Nephron (organoid): ENCODE measurements around the gene ST8SIA1.

ENCODE experiments used
- H3K27ac Mint-ChIP-seq, 3 experiments: 2 replicates each; pipeline ENCODE4 v1.8.0; 2020; ENCODE audit warnings: mixed read lengths in 3 of 3, mild to moderate bottlenecking in 2 of 3, moderate library complexity in 1 of 3
- H3K27me3 Mint-ChIP-seq: 2 replicates; pipeline ENCODE4 v1.8.0; 2021; ENCODE audit warnings: low read depth, mild to moderate bottlenecking, moderate library complexity, mixed read lengths
- H3K36me3 Mint-ChIP-seq: 2 replicates; pipeline ENCODE4 v1.8.0; 2020; ENCODE audit warnings: low read depth, mixed read lengths
- H3K4me1 Mint-ChIP-seq: 2 replicates; pipeline ENCODE4 v1.8.0; 2020; ENCODE audit warnings: mixed read lengths
- H3K4me3 Mint-ChIP-seq, 3 experiments: 2 replicates each; pipeline ENCODE4 v1.8.0; 2020; ENCODE audit warnings: mild to moderate bottlenecking in 3 of 3, mixed read lengths in 3 of 3, moderate library complexity in 2 of 3
- H3K9me3 Mint-ChIP-seq: 2 replicates; pipeline ENCODE4 v1.8.0; 2020; ENCODE audit warnings: mixed read lengths
- CTCF ChIP-seq, 3 experiments: fragments of 200-600 bp; sonication (generic); IDR thresholded peaks; one replicate each; pipeline ENCODE4 v1.5.0; 2021; ENCODE audit warnings: antibody characterized with exemption in 3 of 3; ENCODE audit not compliant: unreplicated experiment in 3 of 3

Gene ST8SIA1

GRCh38 chr12:22299294-22299912 lies 35.1 kb downstream of the ST8SIA1 start:
- Mint-ChIP-seq H3K36me3 (peaks cover 28% of the 10 kb centered on the region), H3K9me3 (peaks cover 37% of the 10 kb centered on the region), H3K4me1 (no peaks in the 10 kb centered on the region), H3K4me3 (no peak overlapping the region), H3K27ac (no peak overlapping the region), H3K27me3 (no peaks in the 10 kb centered on the region)
- no peak for TF ChIP-seq CTCF (IDR thresholded peaks at IDR 0.05; ENCODE audit: unreplicated experiment in 3 of 3)

GRCh38 chr12:22289250-22289649 lies 45.3 kb downstream of the ST8SIA1 start:
- no peak for TF ChIP-seq CTCF (IDR thresholded peaks at IDR 0.05; ENCODE audit: unreplicated experiment in 3 of 3)
- H3K27me3 Mint-ChIP-seq, result no peaks in the 10 kb centered on the region
- no peak overlapping the region for H3K27ac Mint-ChIP-seq
- H3K36me3 Mint-ChIP-seq, result no peaks in the 10 kb centered on the region
- no peak overlapping the region for H3K4me3 Mint-ChIP-seq
- H3K9me3 Mint-ChIP-seq, result no peaks in the 10 kb centered on the region
- H3K4me1 Mint-ChIP-seq, result peaks cover 12% of the 10 kb centered on the region

- H3K27ac Mint-ChIP-seq, result no peak overlapping the region
- no peaks in the 10 kb centered on the region for H3K9me3 Mint-ChIP-seq
- no peak overlapping the region for H3K4me3 Mint-ChIP-seq
- no peak for TF ChIP-seq CTCF (IDR thresholded peaks at IDR 0.05; ENCODE audit: unreplicated experiment in 3 of 3)
- H3K36me3 Mint-ChIP-seq, result no peaks in the 10 kb centered on the region
- peaks cover 20% of the 10 kb centered on the region for H3K4me1 Mint-ChIP-seq
- H3K27me3 Mint-ChIP-seq, result no peaks in the 10 kb centered on the region
Measured at GRCh38 chr12:22287776-22288621, 46.5 kb downstream of the ST8SIA1 start.

DNA sequence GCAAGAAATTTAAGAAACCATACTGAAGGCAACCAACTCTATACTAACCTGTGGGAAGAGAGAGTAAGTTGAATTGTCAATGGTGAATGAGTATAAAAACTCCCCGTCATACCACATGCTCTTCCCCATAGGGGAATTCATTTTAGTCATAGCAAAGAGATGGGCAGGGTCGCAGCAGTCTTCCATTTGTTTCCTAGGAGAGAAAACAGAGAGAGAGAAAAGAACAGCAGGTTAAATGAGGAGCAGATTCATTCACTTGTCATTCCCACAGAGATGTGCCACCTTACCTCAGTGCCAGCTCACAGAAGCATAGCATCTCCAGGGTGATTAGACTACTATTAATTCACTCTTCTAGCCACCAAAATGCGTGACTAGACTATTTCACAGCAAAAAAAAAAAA lies 47.4 kb downstream of the ST8SIA1 start:
- peak overlapping the region in 2 of 3 experiments; percentile 30 for H3K27ac Mint-ChIP-seq
- peaks cover 27% of the 10 kb centered on the region for H3K4me1 Mint-ChIP-seq
- H3K27me3 Mint-ChIP-seq, result no peaks in the 10 kb centered on the region
- H3K4me3 Mint-ChIP-seq, result no peak overlapping the region
- H3K9me3 Mint-ChIP-seq, result no peaks in the 10 kb centered on the region
- H3K36me3 Mint-ChIP-seq, result no peaks in the 10 kb centered on the region
- no peak for TF ChIP-seq CTCF (IDR thresholded peaks at IDR 0.05; ENCODE audit: unreplicated experiment in 3 of 3)

DNA sequence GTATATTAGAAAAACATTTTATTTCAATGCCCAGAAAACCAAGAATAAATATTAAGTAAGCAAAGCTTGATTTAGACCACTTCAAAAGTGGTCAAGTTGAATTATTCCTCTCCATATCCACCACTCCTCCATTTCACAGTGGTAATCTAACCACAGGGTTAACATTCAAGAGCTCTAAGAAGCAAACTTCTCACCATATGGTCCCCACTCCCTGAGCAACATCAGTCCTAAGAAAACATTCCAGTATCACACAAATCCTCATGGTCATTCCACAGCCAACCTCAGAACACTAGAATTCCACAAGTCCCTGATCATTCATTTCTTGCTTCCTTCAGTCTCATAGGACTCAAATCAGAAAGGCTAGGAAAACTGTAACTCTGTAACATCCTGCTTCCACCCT lies 47.9 kb downstream of the ST8SIA1 start:
- Mint-ChIP-seq H3K4me1 (peaks cover 27% of the 10 kb centered on the region), H3K9me3 (no peaks in the 10 kb centered on the region)

More for the DNA sequence above, 47.9 kb downstream of the ST8SIA1 start:
- Mint-ChIP-seq H3K27ac (peak overlapping the region; percentile 2 to 30 (median 30)), H3K27me3 (no peaks in the 10 kb centered on the region), H3K4me3 (no peak overlapping the region), H3K36me3 (no peaks in the 10 kb centered on the region)
- TF ChIP-seq CTCF (IDR thresholded peaks at IDR 0.05; ENCODE audit: unreplicated experiment in 3 of 3), result no peak
